HEK293 (cell line): ENCODE data around the gene PTPN12.

Experiments used
- CTCF ChIA-PET: fragments of 350-600 bp; formaldehyde crosslinking; extraction: SDS; loops from one replicate; lab custom pipeline; 2021; ENCODE audit warnings: antibody characterized with exemption; lab: Yijun Ruan, JAX
- POLR2A ChIA-PET: fragments of 300-600 bp; formaldehyde crosslinking; extraction: SDS; loops from one replicate; lab custom pipeline; 2020; ENCODE audit warnings: antibody characterized with exemption, inconsistent platforms; lab: Yijun Ruan, JAX
- H3K27ac ChIP-seq: fragments of 200-500 bp; sonication (Bioruptor generic); 2 replicates; pipeline ENCODE4 v1.5.1; 2014; ENCODE audit warnings: low read depth, low read length, control low read depth, inconsistent platforms; ENCODE audit errors: extremely low read depth
- H3K36me3 ChIP-seq, 2 experiments: fragments of 200-500 bp in 1 of 2; sonication (Bioruptor generic) in 1 of 2; 1 replicate in 1 of 2; 2 replicates in 1 of 2; pipeline ENCODE4 v1.5.1; 2014 to 2017; ENCODE audit warnings: inconsistent platforms in 2 of 2, low read length in 2 of 2; ENCODE audit not compliant: control insufficient read depth in 2 of 2, insufficient read depth in 1 of 2
- H3K4me1 ChIP-seq: fragments of 200-500 bp; sonication (Bioruptor generic); 2 replicates; pipeline ENCODE4 v1.5.1; 2014; ENCODE audit warnings: mild to moderate bottlenecking, low read length, inconsistent platforms; ENCODE audit not compliant: control insufficient read depth, insufficient read depth
- H3K4me3 ChIP-seq: 2 replicates; pipeline ENCODE4 v1.5.1; 2011; ENCODE audit warnings: low read depth, mild to moderate bottlenecking, control low read depth, low read length, moderate library complexity
- H3K9me3 ChIP-seq: fragments of 200-500 bp; sonication (Bioruptor generic); 2 replicates; pipeline ENCODE4 v1.5.1; 2014; ENCODE audit warnings: low read depth, low read length, inconsistent platforms; ENCODE audit not compliant: control insufficient read depth, insufficient read depth
- FEZF1 ChIP-seq: fragments of 450-650 bp; formaldehyde crosslinking; IDR thresholded peaks from 2 replicates; pipeline ENCODE4 v1.5.1; 2016; ENCODE audit warnings: missing biosample characterization, missing genetic modification characterization
- REST ChIP-seq: fragments of 450-650 bp; formaldehyde crosslinking; IDR thresholded peaks from 2 replicates; pipeline ENCODE4 v1.5.1; 2016; ENCODE audit warnings: missing biosample characterization, missing genetic modification characterization
- SETDB1 ChIP-seq: IDR thresholded peaks from one replicate; pipeline ENCODE4 v1.6.1; 2017; ENCODE audit warnings: mild to moderate bottlenecking, low read length, moderate library complexity, mixed read lengths; ENCODE audit not compliant: insufficient read length
- TCF7L2 ChIP-seq: IDR thresholded peaks from 2 replicates; pipeline ENCODE4 v1.6.1; 2011; ENCODE audit warnings: low read depth, mild to moderate bottlenecking, inconsistent platforms, low read length, moderate library complexity, borderline replicate concordance
- ZBTB17 ChIP-seq: fragments of 450-650 bp; formaldehyde crosslinking; IDR thresholded peaks from 2 replicates; pipeline ENCODE4 v1.5.1; 2016; ENCODE audit warnings: missing biosample characterization, missing genetic modification characterization
- ZFP37 ChIP-seq: fragments of 450-650 bp; formaldehyde crosslinking; IDR thresholded peaks from 2 replicates; pipeline ENCODE4 v1.5.1; 2016; ENCODE audit warnings: missing biosample characterization, missing genetic modification characterization
- ZNF10 ChIP-seq: fragments of 450-650 bp; formaldehyde crosslinking; IDR thresholded peaks from 2 replicates; pipeline ENCODE4 v1.5.1; 2017; ENCODE audit warnings: missing biosample characterization, missing genetic modification characterization
- ZNF121 ChIP-seq: fragments of 450-650 bp; formaldehyde crosslinking; IDR thresholded peaks from 2 replicates; pipeline ENCODE4 v1.5.1; 2016; ENCODE audit warnings: missing biosample characterization, missing genetic modification characterization
- ZNF157 ChIP-seq: fragments of 450-650 bp; formaldehyde crosslinking; IDR thresholded peaks from 2 replicates; pipeline ENCODE4 v1.5.1; 2016; ENCODE audit warnings: missing biosample characterization, missing genetic modification characterization
- ZNF23 ChIP-seq: fragments of 450-650 bp; formaldehyde crosslinking; IDR thresholded peaks from 2 replicates; pipeline ENCODE4 v1.5.1; 2016; ENCODE audit warnings: missing biosample characterization, missing genetic modification characterization, borderline replicate concordance
- ZNF366 ChIP-seq: fragments of 450-650 bp; formaldehyde crosslinking; conservative IDR thresholded peaks from 2 replicates; pipeline ENCODE4 v1.5.1; 2016; ENCODE audit warnings: missing biosample characterization, missing genetic modification characterization
- ZNF48 ChIP-seq: fragments of 450-650 bp; formaldehyde crosslinking; IDR thresholded peaks from 2 replicates; pipeline ENCODE4 v1.5.1; 2016; ENCODE audit warnings: missing biosample characterization, missing genetic modification characterization
- ZNF561 ChIP-seq: fragments of 450-650 bp; IDR thresholded peaks from 2 replicates; pipeline ENCODE4 v1.5.1; 2018; ENCODE audit warnings: missing biosample characterization, missing genetic modification characterization, borderline replicate concordance
- ZNF571 ChIP-seq: fragments of 450-650 bp; formaldehyde crosslinking; IDR thresholded peaks from 2 replicates; pipeline ENCODE4 v1.5.0; 2017; ENCODE audit warnings: missing biosample characterization, missing genetic modification characterization
- ZNF747 ChIP-seq: fragments of 450-650 bp; formaldehyde crosslinking; IDR thresholded peaks from 2 replicates; pipeline ENCODE4 v1.5.1; 2016; ENCODE audit warnings: missing biosample characterization, missing genetic modification characterization
- ZNF843 ChIP-seq: fragments of 450-650 bp; formaldehyde crosslinking; IDR thresholded peaks from 2 replicates; pipeline ENCODE4 v1.5.1; 2016; ENCODE audit warnings: missing biosample characterization, missing genetic modification characterization
- TF ChIP-seq, protein P1 (sequence below): fragments of 450-650 bp; formaldehyde crosslinking; IDR thresholded peaks from 2 replicates; pipeline ENCODE4 v1.5.1; 2016; ENCODE audit warnings: missing biosample characterization, missing genetic modification characterization
- TF ChIP-seq, protein P2 (sequence below): fragments of 450-650 bp; IDR thresholded peaks from 2 replicates; pipeline ENCODE4 v1.5.1; 2018; ENCODE audit warnings: missing biosample characterization, missing genetic modification characterization
- TF ChIP-seq, protein P3 (sequence below): fragments of 450-650 bp; formaldehyde crosslinking; IDR thresholded peaks from 2 replicates; pipeline ENCODE4 v1.5.1; 2017; ENCODE audit warnings: missing biosample characterization, missing genetic modification characterization
- TF ChIP-seq, protein P4 (sequence below): fragments of 450-650 bp; formaldehyde crosslinking; IDR thresholded peaks from 2 replicates; pipeline ENCODE4 v1.5.1; 2016; ENCODE audit warnings: missing biosample characterization, missing genetic modification characterization
- TF ChIP-seq, protein P5 (sequence below): fragments of 450-650 bp; formaldehyde crosslinking; IDR thresholded peaks from 2 replicates; pipeline ENCODE4 v1.5.1; 2016; ENCODE audit warnings: missing biosample characterization, missing genetic modification characterization

The PTPN12 gene

DNA sequence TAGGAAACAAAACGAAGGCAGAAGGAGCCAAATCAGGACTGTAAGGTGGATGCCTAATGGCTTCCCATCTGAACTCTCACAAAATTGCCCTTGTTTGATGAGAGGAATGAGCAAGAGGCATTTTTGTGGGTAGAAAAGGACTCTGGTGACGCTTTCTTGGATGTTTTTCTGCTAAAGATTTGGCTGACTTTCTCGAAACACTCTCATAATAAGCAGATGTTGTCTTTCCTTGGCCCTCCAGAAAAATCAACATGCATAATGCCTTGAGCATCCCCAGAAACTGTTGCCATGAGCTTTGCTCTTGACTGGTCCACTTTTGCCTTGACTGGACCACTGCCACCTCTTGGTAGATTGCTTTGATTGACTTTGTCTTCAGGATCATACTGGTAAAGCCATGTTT is 13.5 kb downstream of the PTPN12 start:
- TF ChIP-seq REST (no peak), ZNF23 (no peak), ZNF10 (tag by site-specific recombination) (no peak), ZNF366 (tag by site-specific recombination) (no peak), FEZF1 (tag by site-specific recombination) (no peak), ZNF561 (tag by site-specific recombination) (no peak), TCF7L2 (no peak)
- TF ChIP-seq, protein P1, sequence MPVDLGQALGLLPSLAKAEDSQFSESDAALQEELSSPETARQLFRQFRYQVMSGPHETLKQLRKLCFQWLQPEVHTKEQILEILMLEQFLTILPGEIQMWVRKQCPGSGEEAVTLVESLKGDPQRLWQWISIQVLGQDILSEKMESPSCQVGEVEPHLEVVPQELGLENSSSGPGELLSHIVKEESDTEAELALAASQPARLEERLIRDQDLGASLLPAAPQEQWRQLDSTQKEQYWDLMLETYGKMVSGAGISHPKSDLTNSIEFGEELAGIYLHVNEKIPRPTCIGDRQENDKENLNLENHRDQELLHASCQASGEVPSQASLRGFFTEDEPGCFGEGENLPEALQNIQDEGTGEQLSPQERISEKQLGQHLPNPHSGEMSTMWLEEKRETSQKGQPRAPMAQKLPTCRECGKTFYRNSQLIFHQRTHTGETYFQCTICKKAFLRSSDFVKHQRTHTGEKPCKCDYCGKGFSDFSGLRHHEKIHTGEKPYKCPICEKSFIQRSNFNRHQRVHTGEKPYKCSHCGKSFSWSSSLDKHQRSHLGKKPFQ (tag by site-specific recombination), result no peak
- TF ChIP-seq, protein P2, sequence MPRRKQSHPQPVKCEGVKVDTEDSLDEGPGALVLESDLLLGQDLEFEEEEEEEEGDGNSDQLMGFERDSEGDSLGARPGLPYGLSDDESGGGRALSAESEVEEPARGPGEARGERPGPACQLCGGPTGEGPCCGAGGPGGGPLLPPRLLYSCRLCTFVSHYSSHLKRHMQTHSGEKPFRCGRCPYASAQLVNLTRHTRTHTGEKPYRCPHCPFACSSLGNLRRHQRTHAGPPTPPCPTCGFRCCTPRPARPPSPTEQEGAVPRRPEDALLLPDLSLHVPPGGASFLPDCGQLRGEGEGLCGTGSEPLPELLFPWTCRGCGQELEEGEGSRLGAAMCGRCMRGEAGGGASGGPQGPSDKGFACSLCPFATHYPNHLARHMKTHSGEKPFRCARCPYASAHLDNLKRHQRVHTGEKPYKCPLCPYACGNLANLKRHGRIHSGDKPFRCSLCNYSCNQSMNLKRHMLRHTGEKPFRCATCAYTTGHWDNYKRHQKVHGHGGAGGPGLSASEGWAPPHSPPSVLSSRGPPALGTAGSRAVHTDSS (tag by site-specific recombination), result no peak
- TF ChIP-seq, protein P3, sequence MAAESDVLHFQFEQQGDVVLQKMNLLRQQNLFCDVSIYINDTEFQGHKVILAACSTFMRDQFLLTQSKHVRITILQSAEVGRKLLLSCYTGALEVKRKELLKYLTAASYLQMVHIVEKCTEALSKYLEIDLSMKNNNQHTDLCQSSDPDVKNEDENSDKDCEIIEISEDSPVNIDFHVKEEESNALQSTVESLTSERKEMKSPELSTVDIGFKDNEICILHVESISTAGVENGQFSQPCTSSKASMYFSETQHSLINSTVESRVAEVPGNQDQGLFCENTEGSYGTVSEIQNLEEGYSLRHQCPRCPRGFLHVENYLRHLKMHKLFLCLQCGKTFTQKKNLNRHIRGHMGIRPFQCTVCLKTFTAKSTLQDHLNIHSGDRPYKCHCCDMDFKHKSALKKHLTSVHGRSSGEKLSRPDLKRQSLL (tag by site-specific recombination), result no peak
- TF ChIP-seq, protein P4, sequence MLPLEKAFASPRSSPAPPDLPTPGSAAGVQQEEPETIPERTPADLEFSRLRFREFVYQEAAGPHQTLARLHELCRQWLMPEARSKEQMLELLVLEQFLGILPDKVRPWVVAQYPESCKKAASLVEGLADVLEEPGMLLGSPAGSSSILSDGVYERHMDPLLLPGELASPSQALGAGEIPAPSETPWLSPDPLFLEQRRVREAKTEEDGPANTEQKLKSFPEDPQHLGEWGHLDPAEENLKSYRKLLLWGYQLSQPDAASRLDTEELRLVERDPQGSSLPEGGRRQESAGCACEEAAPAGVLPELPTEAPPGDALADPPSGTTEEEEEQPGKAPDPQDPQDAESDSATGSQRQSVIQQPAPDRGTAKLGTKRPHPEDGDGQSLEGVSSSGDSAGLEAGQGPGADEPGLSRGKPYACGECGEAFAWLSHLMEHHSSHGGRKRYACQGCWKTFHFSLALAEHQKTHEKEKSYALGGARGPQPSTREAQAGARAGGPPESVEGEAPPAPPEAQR (tag by site-specific recombination), result no peak
- TF ChIP-seq, all 188 proteins: peak for 0
- POLR2A ChIA-PET, result no interaction called here

DNA sequence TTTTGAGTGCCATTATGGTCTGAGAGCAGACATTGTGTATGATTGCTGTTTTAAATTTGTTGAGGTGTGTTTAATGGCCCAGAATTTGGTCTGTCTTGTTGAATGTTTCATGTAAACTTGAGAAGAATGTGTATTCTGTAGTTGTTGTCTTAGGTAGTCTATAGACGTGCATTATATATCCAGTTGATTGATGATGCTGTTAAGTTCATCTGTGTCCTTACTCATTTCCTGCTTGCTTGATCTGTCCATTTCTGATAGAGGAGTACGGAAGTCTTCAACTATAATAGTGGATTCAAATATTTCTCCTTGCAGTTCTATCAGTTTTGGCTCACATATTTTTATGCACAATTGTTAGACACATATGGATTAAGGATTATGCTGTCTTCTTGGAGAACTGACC is 16.0 kb downstream of the PTPN12 start:
- H3K27ac ChIP-seq, result no peak overlapping the region
- no peak overlapping the region for H3K4me3 ChIP-seq
- no peaks in the 10 kb centered on the region for H3K9me3 ChIP-seq
- ChIA-PET POLR2A (no interaction called here), CTCF (no interaction called here)
- H3K4me1 ChIP-seq, result peaks cover 3% of the 10 kb centered on the region; the same call in 1 of the 2 replicates
- peaks cover 0 to 3% of the 10 kb centered on the region in 2 experiments; a peak in 1 of 3 replicates for H3K36me3 ChIP-seq
- TF ChIP-seq, protein P5, sequence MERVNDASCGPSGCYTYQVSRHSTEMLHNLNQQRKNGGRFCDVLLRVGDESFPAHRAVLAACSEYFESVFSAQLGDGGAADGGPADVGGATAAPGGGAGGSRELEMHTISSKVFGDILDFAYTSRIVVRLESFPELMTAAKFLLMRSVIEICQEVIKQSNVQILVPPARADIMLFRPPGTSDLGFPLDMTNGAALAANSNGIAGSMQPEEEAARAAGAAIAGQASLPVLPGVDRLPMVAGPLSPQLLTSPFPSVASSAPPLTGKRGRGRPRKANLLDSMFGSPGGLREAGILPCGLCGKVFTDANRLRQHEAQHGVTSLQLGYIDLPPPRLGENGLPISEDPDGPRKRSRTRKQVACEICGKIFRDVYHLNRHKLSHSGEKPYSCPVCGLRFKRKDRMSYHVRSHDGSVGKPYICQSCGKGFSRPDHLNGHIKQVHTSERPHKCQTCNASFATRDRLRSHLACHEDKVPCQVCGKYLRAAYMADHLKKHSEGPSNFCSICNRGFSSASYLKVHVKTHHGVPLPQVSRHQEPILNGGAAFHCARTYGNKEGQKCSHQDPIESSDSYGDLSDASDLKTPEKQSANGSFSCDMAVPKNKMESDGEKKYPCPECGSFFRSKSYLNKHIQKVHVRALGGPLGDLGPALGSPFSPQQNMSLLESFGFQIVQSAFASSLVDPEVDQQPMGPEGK (tag by site-specific recombination), result no peak
- TF ChIP-seq ZFP37 (tag by site-specific recombination) (no peak), ZNF843 (tag by site-specific recombination) (no peak), ZNF157 (tag by site-specific recombination) (no peak), ZBTB17 (tag by site-specific recombination) (no peak), FEZF1 (tag by site-specific recombination) (no peak), SETDB1 (no peak), ZNF571 (no peak), ZNF48 (tag by site-specific recombination) (no peak), ZNF121 (tag by site-specific recombination) (no peak), ZNF747 (tag by site-specific recombination) (no peak)

More for the DNA sequence above, 13.5 kb downstream of the PTPN12 start:
- H3K36me3 ChIP-seq, result no peaks in the 10 kb centered on the region
- peaks cover 3% of the 10 kb centered on the region for H3K4me1 ChIP-seq
- H3K9me3 ChIP-seq, result no peaks in the 10 kb centered on the region
- no peak overlapping the region for H3K4me3 ChIP-seq
- CTCF ChIA-PET, result interaction anchor here (0.7 to 0.8 kb wide), 2 partner anchors 73 to 378 kb away, joined by 3 to 4 read pairs; no protein-coding TSS in a partner anchor
- H3K27ac ChIP-seq, result no peak overlapping the region
